SK-N-SH (cell line): Measurements from ENCODE around the gene VPS13A. TPM values are rescaled to one million over a fixed set of nuclear protein-coding genes. Genes with fewer than 3 reads are reported as not detected.

Experiments used
- CTCF ChIA-PET: fragments of 300-600, 350-600 bp; formaldehyde crosslinking; extraction: SDS; loops from one replicate; lab custom pipeline; 2021; lab: Yijun Ruan, JAX
- POLR2A ChIA-PET: fragments of 350-600 bp; sonication (Branson Sonifier 250); formaldehyde crosslinking; extraction: SDS; loops from one replicate; lab custom pipeline; 2020; ENCODE audit warnings: antibody characterized with exemption, inconsistent platforms; lab: Yijun Ruan, JAX
- DNase-seq: peaks from one replicate; pipeline ENCODE4 v3.0.0; 2012
- H2AFZ ChIP-seq: fragments of 200-600 bp; sonication (generic); 2 replicates; pipeline ENCODE4 v1.8.1; 2016; ENCODE audit warnings: antibody characterized with exemption, mild to moderate bottlenecking, low read depth
- H3F3A ChIP-seq: fragments of 200-600 bp; sonication (generic); replicated peaks from 2 replicates; pipeline ENCODE3; 2016; ENCODE audit warnings: antibody characterized with exemption, mild to moderate bottlenecking; ENCODE audit not compliant: insufficient read depth
- H3K27ac ChIP-seq, 2 experiments: fragments of 200-500 bp in 1 of 2; fragments of 200-600 bp in 1 of 2; sonication (Bioruptor generic) in 1 of 2; sonication (generic), shearing (Covaris generic) in 1 of 2; 2 replicates each; pipeline versions ENCODE4 v1.5.1 to v1.6.1; 2014 to 2016; ENCODE audit warnings: low read depth in 2 of 2, inconsistent platforms in 1 of 2, low read length in 1 of 2, mild to moderate bottlenecking in 1 of 2, mixed read lengths in 1 of 2
- H3K27me3 ChIP-seq: fragments of 200-600 bp; sonication (generic), shearing (Covaris generic); 2 replicates; pipeline ENCODE4 v1.6.1; 2016; ENCODE audit warnings: mixed run types; ENCODE audit not compliant: insufficient read depth
- H3K36me3 ChIP-seq, 2 experiments: fragments of 200-500 bp in 1 of 2; fragments of 200-600 bp in 1 of 2; sonication (Bioruptor generic) in 1 of 2; sonication (generic) in 1 of 2; replicated peaks in 1 of 2; 2 replicates each; pipeline versions ENCODE3 to v1.5.1; 2014 to 2016; ENCODE audit warnings: low read length in 1 of 2, mild to moderate bottlenecking in 1 of 2; ENCODE audit not compliant: insufficient read depth in 2 of 2, control insufficient read depth in 1 of 2
- H3K4me1 ChIP-seq, 2 experiments: fragments of 200-500 bp in 1 of 2; fragments of 200-600 bp in 1 of 2; sonication (Bioruptor generic) in 1 of 2; sonication (generic), shearing (Covaris generic) in 1 of 2; 2 replicates each; pipeline versions ENCODE4 v1.5.1 to v1.6.1; 2014 to 2016; ENCODE audit warnings: low read depth in 1 of 2, low read length in 1 of 2, mixed run types in 1 of 2; ENCODE audit not compliant: insufficient read depth in 2 of 2, control insufficient read depth in 1 of 2
- H3K4me2 ChIP-seq: fragments of 200-600 bp; sonication (generic), shearing (Covaris generic); 2 replicates; pipeline ENCODE4 v1.6.1; 2017; ENCODE audit warnings: mixed run types
- H3K4me3 ChIP-seq, 2 experiments: fragments of 200-500 bp in 1 of 2; fragments of 200-600 bp in 1 of 2; sonication (Bioruptor generic) in 1 of 2; sonication (generic), shearing (Covaris generic) in 1 of 2; 2 replicates each; pipeline versions ENCODE4 v1.5.1 to v1.8.1; 2014 to 2016; ENCODE audit warnings: low read depth in 2 of 2, inconsistent platforms in 1 of 2, low read length in 1 of 2, mild to moderate bottlenecking in 1 of 2, mixed read lengths in 1 of 2, moderate library complexity in 1 of 2
- H3K79me2 ChIP-seq: fragments of 200-600 bp; sonication (generic); 2 replicates; pipeline ENCODE4 v1.8.1; 2017; ENCODE audit warnings: mild to moderate bottlenecking; ENCODE audit not compliant: insufficient read depth
- H3K9ac ChIP-seq: fragments of 200-600 bp; sonication (generic); 2 replicates; pipeline ENCODE4 v1.6.1; 2017; ENCODE audit warnings: mixed run types
- H3K9me2 ChIP-seq: fragments of 200-600 bp; sonication (generic); 2 replicates; pipeline ENCODE4 v1.6.1; 2017; ENCODE audit warnings: mixed run types
- H3K9me3 ChIP-seq: fragments of 200-600 bp; sonication (generic); 2 replicates; pipeline ENCODE4 v1.6.1; 2017; ENCODE audit warnings: mixed run types, mild to moderate bottlenecking, moderate library complexity
- H4K20me1 ChIP-seq: fragments of 200-600 bp; sonication (generic); 2 replicates; pipeline ENCODE4 v1.6.1; 2017; ENCODE audit warnings: mild to moderate bottlenecking, mixed run types; ENCODE audit not compliant: insufficient read depth
- CHD2 ChIP-seq: fragments of 150-350 bp; IDR thresholded peaks from 2 replicates; pipeline ENCODE4 v1.6.1; 2018; ENCODE audit warnings: low read length; ENCODE audit not compliant: partially characterized antibody
- CTCF ChIP-seq: fragments of 200-600 bp; sonication (generic); IDR thresholded peaks from 2 replicates; pipeline ENCODE4 v1.6.1; 2017; ENCODE audit warnings: antibody characterized with exemption, mild to moderate bottlenecking, moderate library complexity
- EP300 ChIP-seq, 2 experiments: IDR thresholded peaks; 2 replicates each; pipeline versions ENCODE4 v1.4.0 to v1.6.1; 2012; ENCODE audit warnings: borderline replicate concordance in 1 of 2, low read depth in 1 of 2, low read length in 1 of 2
- FOXJ3 ChIP-seq: sonication (generic); formaldehyde crosslinking; IDR thresholded peaks from 2 replicates; pipeline ENCODE4 v1.5.1; 2020; ENCODE audit warnings: mild to moderate bottlenecking, missing genetic modification reagents
- FOXM1 ChIP-seq: IDR thresholded peaks from 2 replicates; pipeline ENCODE4 v1.4.0; 2012; ENCODE audit warnings: low read depth, mild to moderate bottlenecking
- IRF3 ChIP-seq: fragments of 150-350 bp; IDR thresholded peaks from 2 replicates; pipeline ENCODE4 v1.6.1; 2016; ENCODE audit warnings: mild to moderate bottlenecking, low read depth, low read length
- NFIC ChIP-seq: IDR thresholded peaks from 2 replicates; pipeline ENCODE4 v1.4.0; 2012; ENCODE audit warnings: borderline replicate concordance
- POLR2AphosphoS5 ChIP-seq: IDR thresholded peaks from 2 replicates; pipeline ENCODE4 v1.6.1; 2012; ENCODE audit warnings: low read depth, low read length
- RAD21 ChIP-seq: IDR thresholded peaks from 2 replicates; pipeline ENCODE4 v1.6.1; 2012; ENCODE audit warnings: mild to moderate bottlenecking, low read length
- RCOR1 ChIP-seq: fragments of 150-350 bp; IDR thresholded peaks from 2 replicates; pipeline ENCODE4 v1.6.1; 2017; ENCODE audit warnings: antibody characterized with exemption, low read length
- REST ChIP-seq: IDR thresholded peaks from 2 replicates; pipeline ENCODE4 v1.6.1; 2012; ENCODE audit warnings: mild to moderate bottlenecking, low read depth, low read length, moderate library complexity
- RXRA ChIP-seq: IDR thresholded peaks from 2 replicates; pipeline ENCODE4 v1.4.0; 2012; ENCODE audit warnings: low read depth, mild to moderate bottlenecking, borderline replicate concordance
- SMC3 ChIP-seq: IDR thresholded peaks from 2 replicates; pipeline ENCODE4 v1.6.1; 2012; ENCODE audit warnings: low read depth, low read length, improper control_type of control experiment
- TAF1 ChIP-seq: IDR thresholded peaks from 2 replicates; pipeline ENCODE4 v1.6.1; 2012; ENCODE audit warnings: low read depth, mild to moderate bottlenecking, low read length, moderate library complexity, borderline replicate concordance
- TEAD4 ChIP-seq: IDR thresholded peaks from 2 replicates; pipeline ENCODE4 v1.4.0; 2012; ENCODE audit warnings: mild to moderate bottlenecking, borderline replicate concordance; ENCODE audit not compliant: insufficient read depth
- USF1 ChIP-seq: IDR thresholded peaks from 2 replicates; pipeline ENCODE4 v1.4.0; 2012; ENCODE audit warnings: low read depth, borderline replicate concordance
- YY1 ChIP-seq: IDR thresholded peaks from 2 replicates; pipeline ENCODE4 v1.4.0; 2012; ENCODE audit warnings: low read depth, mild to moderate bottlenecking
- WGBS: methylation state at CpG from one replicate; pipeline ENCODE4 v1.1.6; 2017; ENCODE audit warnings: low lambda C conversion rate; 5-methylcytosine and 5-hydroxymethylcytosine counted together
- polyA plus RNA-seq, 3 experiments: library from polyadenylated mRNA; depleted of rRNA; stranded (reverse); fragments of >200 nt; gene quantifications; 2 replicates each; pipeline ENCODE4 v1.2.3, GENCODE V29; 2012

VPS13A gene
- polyA plus RNA-seq, 1 of the 3 experiments (the other 2 are of a cell fraction): 6.0 TPM

- TF ChIP-seq IRF3 (no peak), FOXM1 (no peak), REST (no peak), RAD21 (peak; percentile 74), RCOR1 (0 out of 2 replicates have a peak, but pooled peaks have one; percentile 16), TEAD4 (no peak), CTCF (peak; percentile 88), TAF1 (0 out of 2 replicates have a peak, but pooled peaks have one; percentile 8), POLR2AphosphoS5 (no peak), FOXJ3 (no peak), YY1 (no peak), RXRA (no peak)
Observed at GRCh38 chr9:77456829-77457437, 279.6 kb downstream of the VPS13A start (continued).

- TF ChIP-seq RAD21 (peak; percentile 79), FOXJ3 (no peak), CHD2 (peak; percentile 7), YY1 (peak; percentile 52; the same call in 1 of the 2 replicates), EP300 (IDR thresholded peaks at IDR 0.05; ENCODE audit: borderline replicate concordance in 1 of 2, low read depth in 1 of 2, low read length in 1 of 2) (0 out of 4 replicates have a peak, but pooled peaks have one; percentile 11 to 25), NFIC (no peak), SMC3 (peak; percentile 77), USF1 (no peak), CTCF (peak; percentile 85)
- TF ChIP-seq, all 33 proteins: peak for 6
- peaks cover 9% of the 10 kb centered on the region for H3F3A ChIP-seq
- H3K4me1 ChIP-seq: peaks cover 9 to 18% of the 10 kb centered on the region in 2 experiments; a peak in 2 of 4 replicates
- 57% methylated on average over 14 of the region's 15 CpGs for WGBS
- H3K27me3 ChIP-seq: no peaks in the 10 kb centered on the region
- peak overlapping the region in 1 of 2 experiments; percentile 1; a peak in 2 of 4 replicates for H3K27ac ChIP-seq
- H3K9ac ChIP-seq: no peak overlapping the region
- DNase-seq: peak; percentile 74
- H3K36me3 ChIP-seq: no peaks in the 10 kb centered on the region
- no peaks in the 10 kb centered on the region for H3K9me2 ChIP-seq
- ChIA-PET POLR2A (no interaction called here), CTCF (interaction anchor here (0.5 to 6.7 kb wide), 65 partner anchors 9 to 733 kb away, joined by 3 to 147 read pairs (median 4); no protein-coding TSS in a partner anchor)
- H3K4me2 ChIP-seq: no peak overlapping the region
- H3K4me3 ChIP-seq: no peak overlapping the region; a peak in 1 of 4 replicates
- H4K20me1 ChIP-seq: no peaks in the 10 kb centered on the region
- peak overlapping the region; percentile 72; the same call in 1 of the 2 replicates for H2AFZ ChIP-seq
- no peaks in the 10 kb centered on the region for H3K9me3 ChIP-seq
- no peaks in the 10 kb centered on the region for H3K79me2 ChIP-seq
Observed at GRCh38 chr9:77457916-77458592, 280.7 kb downstream of the VPS13A start.
